Measurements from ENCODE around the gene PACC1.

DNA sequence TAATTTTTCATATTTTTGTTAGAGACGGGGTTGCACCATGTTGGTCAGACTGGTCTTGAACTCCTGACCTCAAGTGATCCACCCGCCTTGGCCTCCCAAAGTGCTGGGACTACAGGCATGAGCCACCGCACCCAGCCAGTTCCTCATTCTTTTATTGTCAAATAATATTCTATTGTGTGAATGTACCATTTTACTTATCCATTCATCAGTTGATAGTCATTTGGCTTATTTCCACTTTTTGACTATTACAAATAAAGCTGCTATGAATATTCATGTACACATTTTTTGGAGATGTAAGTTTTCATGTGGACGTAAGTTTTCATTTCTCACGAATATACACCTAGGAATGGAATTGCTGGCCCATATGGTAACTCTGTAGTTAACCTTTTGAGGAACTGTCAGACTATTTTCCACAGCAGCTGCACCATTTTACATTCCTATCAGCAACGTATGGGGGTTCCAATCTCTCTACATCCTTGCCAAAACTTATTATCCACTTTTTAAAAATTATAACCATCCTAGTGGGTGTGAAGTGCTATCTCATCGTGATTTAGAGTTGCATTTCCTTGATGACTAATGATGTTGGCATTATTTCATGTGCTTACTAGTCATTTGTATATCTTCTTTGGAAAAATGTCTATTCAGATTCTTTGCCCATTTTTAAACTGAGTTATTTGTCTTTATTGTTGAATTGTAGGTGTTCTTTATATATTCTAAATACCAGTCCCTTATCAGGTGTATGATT lies 12.7 kb downstream of the PACC1 start:
- TF ChIP-seq, protein P1, sequence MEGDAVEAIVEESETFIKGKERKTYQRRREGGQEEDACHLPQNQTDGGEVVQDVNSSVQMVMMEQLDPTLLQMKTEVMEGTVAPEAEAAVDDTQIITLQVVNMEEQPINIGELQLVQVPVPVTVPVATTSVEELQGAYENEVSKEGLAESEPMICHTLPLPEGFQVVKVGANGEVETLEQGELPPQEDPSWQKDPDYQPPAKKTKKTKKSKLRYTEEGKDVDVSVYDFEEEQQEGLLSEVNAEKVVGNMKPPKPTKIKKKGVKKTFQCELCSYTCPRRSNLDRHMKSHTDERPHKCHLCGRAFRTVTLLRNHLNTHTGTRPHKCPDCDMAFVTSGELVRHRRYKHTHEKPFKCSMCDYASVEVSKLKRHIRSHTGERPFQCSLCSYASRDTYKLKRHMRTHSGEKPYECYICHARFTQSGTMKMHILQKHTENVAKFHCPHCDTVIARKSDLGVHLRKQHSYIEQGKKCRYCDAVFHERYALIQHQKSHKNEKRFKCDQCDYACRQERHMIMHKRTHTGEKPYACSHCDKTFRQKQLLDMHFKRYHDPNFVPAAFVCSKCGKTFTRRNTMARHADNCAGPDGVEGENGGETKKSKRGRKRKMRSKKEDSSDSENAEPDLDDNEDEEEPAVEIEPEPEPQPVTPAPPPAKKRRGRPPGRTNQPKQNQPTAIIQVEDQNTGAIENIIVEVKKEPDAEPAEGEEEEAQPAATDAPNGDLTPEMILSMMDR (IDR thresholded peaks at IDR 0.05): no peak
- TF ChIP-seq POLR2A (IDR thresholded peaks at IDR 0.05) (no peak), EP300 (IDR thresholded peaks at IDR 0.05) (no peak)
